ENCODE data around the gene URB1. TPM values are rescaled to one million over a fixed set of nuclear protein-coding genes. Genes with fewer than 3 reads are reported as not detected.
"Not testable (repeated sequence)": the region's sequence is repeated elsewhere in the genome, so short reads cannot be mapped to it uniquely, and the experiment has no call there.

The URB1 gene
- total RNA-seq, 1 donor from 2014 or later = 13.5 TPM

DNA sequence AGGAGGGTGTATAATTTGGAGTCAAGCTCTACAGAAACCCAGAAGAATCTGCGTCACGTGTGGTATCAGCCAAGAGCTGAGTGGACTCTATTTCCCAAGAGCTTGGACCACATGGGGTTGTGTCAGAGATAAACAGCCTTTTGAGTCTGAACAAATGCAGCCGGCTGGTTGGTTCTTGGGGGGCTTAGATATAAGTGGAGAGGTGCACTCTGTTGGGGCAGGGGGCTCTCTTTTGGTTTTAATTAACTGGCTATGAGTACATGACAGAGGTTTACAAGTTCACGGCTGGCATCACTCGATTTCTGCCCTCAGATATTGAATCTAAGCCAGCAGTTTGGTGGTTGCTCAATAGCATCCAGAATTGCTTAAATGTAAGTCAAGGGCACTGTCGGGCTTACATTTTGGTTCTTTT is 94.7 kb downstream of the URB1 start:
- DNase-seq (ENCODE audit: low read depth in 2 of 2) = no peak

DNA sequence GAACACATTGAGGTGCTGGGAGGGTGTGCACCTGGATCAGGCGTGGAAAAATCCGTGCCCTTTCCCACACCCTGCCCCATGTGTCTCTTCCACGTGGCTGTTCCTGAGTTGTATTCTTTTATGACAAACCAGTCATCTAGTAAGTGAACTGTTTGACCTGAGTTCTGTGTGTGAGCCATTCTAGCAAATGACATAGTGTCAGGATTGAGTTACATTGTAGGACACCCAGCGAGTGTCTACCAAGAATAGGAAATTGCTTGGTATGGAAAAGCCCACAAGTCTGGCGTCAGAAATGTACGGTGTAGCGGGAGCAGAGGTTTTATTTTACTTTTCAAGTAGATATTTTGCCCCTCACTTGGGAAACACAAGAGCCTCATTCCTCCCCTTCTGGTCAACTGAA is 95.4 kb downstream of the URB1 start:
- DNase-seq (ENCODE audit: low read depth in 2 of 2) = no peak

DNA sequence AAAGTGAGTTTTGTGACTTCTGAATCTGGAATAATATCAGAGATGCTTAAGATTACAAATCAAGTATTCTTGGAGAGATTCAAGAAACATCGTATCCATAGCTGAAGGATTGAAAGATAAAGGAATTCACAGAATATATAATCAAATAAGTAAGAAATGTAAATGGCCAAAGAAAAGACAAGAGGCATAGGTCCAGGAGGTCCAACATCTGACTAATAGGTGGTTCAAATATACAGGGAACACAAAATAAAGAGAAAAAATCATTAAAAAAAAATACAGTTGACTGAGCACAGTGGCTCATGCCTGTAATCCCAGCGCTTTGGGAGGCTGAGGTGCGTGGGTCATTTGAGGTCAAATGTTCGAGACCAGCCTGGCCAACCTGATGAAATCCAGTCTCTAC is 107.3 kb downstream of the URB1 start:
- DNase-seq (ENCODE audit: low read depth in 2 of 2) = no peak

DNA sequence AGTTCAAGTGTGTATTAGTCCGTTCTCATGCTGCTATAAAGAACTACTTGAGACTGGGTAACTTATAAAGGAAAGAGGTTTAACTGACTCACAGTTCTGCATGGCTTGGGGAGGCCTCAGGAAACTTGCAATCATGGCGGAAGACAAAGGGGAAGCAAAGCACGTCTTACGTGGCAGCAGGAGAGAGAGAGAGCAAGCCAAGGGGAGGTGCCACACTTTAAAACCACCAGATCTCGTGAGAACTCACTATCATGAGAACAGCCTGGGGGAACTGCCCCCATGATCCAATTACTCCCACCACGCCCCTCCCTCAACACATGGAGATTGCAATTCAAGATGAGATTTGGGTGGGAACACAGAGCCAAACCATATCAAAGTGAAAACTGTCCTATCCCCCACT is 109.8 kb downstream of the URB1 start:
- no peak for DNase-seq (ENCODE audit: low read depth in 2 of 2)

DNA sequence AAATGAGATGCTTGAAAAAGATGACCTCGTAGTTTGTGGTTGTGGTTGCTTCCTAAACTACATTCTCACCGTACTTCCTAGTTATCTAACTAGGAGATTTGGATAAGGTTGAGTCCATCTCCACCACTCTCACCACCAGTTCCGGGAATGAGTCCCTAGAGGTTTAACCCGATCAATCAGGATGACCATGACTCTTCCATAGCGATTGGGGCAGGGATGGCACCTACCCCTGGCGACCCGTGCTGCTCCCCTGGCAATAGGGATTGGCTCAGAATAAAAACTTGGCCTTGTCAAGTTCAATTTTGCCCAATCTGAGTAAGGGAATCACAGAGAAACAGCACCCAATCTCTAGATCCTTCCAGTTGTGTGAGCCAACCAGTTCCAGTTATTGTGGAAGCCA is 111.3 kb downstream of the URB1 start:
- DNase-seq (ENCODE audit: low read depth in 2 of 2) = no peak

DNA sequence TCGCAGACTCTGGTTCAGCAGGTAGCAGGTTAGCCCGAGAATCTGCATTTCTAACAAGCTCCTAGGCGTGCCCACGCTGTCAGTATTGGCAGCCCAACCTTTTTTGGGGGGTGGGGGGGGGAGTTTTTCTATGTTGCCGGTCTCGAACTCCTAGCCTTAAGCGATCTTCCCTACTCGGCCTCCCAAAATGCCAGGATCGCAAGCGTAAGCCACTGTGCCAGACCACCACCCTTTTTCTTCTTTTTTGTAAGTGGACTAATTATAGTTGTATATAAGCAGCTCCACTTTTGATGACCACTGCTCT is 113.5 kb downstream of the URB1 start:
- DNase-seq (ENCODE audit: low read depth in 2 of 2) = no peak

DNA sequence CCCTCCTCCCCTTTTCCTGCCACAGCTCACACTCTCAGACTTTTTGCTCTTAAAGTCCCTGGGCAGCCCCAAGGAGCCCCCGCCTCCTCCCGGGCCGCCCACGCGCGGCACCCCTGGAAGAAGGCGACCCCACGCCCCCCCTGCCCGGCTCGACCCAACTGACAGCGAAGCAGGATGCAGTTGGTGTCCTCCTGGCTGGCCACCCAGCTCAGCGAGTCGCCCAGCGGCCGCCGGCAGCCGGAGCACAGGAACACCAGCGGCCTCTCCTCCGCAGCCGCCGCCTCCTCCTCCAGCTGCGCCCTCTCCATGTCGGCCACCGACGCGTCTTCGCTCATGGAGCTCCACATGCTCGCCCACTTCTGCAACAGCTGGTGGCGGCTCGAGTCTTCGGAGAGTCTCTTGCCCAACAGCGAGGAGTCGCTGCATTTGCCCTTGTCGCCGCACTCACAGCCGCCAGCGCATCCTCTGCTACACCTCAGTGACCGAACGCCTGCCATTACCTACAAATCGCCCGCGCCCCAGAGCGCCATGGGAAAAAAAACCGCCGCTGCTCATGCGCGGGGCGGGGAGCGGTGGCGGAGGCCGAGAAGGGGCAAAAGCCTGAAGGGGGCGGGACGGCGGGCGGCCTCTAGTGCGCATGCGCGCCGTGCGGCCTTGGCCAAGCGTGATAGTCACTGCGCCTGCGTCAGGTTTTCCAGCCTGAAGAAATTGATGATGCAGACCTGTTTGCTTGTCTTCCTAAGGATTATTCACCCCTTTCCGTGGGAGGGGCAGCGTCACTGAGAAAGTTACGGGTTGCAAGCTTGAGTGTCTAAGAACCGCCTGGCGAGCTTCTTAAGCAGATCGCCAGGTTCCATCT is 114.1 kb downstream of the URB1 start, which contains the start of gene MIS18A:
Gene MIS18A (minus strand): TSS at position 532 of the 859 bp plus-strand sequence. CDS start 35 bp downstream, at position 497.
- DNase-seq (ENCODE audit: low read depth in 2 of 2) = peak; percentile 84 to 96

DNA sequence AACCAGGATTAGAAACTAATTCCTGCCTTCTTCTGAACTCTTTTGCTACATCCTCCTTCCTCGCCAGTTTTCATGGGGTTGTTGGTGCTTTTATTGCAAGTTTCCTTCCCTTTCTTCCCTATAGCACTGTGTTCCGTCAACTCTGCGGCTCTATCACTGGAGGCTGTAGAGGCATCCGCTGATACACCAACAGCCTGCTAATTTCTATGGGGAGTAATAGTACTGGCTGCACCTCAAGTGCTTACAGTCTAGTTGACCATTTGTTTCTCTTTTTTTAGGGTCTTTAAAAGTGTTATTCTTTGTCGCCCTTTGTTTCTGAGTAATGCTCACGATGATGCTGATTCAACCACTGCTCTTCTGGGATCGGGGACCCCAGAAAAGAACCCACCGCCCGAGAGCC is 114.7 kb downstream of the URB1 start:
- DNase-seq (ENCODE audit: low read depth in 2 of 2) = peak in 1 of 2 donors; percentile 16

DNA sequence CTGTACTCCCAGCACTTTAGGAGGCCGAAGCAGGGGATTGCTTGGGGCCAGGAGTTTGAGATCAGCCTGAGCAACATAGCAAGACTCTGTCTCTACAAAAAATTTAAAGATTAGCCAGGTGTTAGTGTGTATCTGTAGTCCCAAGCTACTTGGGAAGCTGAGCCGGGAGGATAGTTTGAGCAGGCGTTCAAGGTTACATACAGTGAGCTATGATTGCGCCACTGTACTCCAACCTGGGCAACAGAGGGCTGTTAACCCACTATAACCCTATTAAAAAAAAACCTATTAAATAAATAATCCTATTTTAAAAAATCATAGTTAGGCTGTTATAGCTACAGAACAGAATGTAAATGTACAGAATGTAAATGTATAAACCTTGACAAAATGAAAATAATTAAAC is 116.1 kb downstream of the URB1 start:
- DNase-seq (ENCODE audit: low read depth in 2 of 2) = no peak

DNA sequence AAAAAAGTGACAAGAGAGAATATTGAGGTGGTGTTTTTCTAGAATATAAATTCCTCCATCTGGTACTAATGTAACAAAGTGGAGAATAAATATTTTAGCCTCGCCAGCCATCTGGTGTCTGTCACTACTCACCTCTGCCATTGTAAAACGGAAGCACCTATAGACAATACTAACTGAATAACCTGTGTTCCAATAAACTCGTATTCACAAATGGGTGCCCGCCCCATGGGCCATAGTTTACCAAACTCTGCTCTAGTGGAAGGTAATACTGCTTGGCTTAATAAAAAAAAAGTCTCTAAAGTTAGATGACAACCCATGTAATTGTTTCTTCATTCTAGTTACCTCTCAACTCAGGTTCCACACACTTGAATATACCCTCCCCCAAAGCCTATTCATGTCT is 122.1 kb downstream of the URB1 start:
- no peak for DNase-seq (ENCODE audit: low read depth in 2 of 2)

DNA sequence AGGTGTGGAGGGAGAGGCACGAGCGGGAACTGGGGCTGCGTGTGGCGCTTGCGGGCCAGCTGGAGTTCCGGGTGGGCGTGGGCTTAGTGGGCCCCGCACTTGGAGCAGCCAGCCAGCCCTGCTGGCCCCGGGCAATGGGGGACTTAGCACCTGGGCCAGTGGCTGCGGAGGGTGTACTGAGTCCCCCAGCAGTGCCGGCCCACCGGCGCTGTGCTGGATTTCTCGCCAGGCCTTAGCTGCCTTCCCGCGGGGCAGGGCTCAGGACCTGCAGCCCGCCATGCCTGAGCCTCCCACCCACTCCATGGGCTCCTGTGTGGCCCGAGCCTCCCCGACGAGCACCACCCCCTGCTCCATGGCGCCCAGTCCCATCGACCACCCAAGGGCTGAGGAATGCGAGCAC is 127.5 kb downstream of the URB1 start:
- not testable (repeated sequence) for DNase-seq (ENCODE audit: low read depth in 2 of 2)

DNA sequence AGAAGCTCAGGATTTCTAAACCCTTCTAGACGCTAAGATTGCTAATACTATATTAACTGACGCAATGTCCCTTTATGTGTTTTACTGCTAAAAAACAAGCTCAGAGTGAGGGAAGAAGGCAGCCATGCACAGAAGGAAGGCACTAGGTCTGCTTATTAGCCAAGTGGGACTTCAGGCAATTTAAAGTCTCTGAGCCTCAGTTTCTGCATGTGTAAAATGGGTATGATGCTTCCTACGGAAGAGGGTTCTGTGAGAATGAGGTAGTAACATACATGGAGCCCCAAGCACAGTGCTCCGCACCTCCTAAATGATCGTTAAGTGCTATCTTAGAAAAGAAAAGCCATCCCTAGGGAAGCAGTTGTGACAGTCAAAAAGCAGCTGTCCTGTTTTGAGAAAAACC is 130.9 kb downstream of the URB1 start:
- no peak for DNase-seq (ENCODE audit: low read depth in 2 of 2)

Other genes with a start within 250 kb of the URB1 start
- 6.2 and 13.1 TPM in 2 replicates for gene MIS18A, start 114.0 kb downstream of the URB1 start, total RNA-seq
- not detected in 2 replicates for gene MRAP, start 94.2 kb downstream of the URB1 start, total RNA-seq
- 15.9 and 23.4 TPM in 2 replicates for gene EVA1C, start 19.7 kb upstream of the URB1 start, total RNA-seq
- gene TCP10L, start 192.5 kb upstream of the URB1 start, total RNA-seq = under 0.01 and 0.26 TPM in 2 replicates
- gene CFAP298, start 219.4 kb upstream of the URB1 start, total RNA-seq = 33.6 and 34.1 TPM in 2 replicates